GM12878 (cell line): ENCODE measurements around the gene WBP2NL. TPM values are rescaled to one million over a fixed set of nuclear protein-coding genes. Genes with fewer than 3 reads are reported as not detected.

Experiments
- ATAC-seq: fragments of 200-7000 bp; cut with Tn5 transposase; 3 replicates; pipeline ENCODE4 v1.9.1; 2020; ENCODE audit warnings: mild to moderate bottlenecking, moderate library complexity
- BruUV-seq: library from RNA; stranded (reverse); fragments of 400-500 nt; replicated peaks from 2 replicates; lab custom pipeline; 2021; lab: Mats Ljungman, UMichigan
- CTCF ChIA-PET: fragments of 300-600 bp; sonication (Branson Sonifier 250); formaldehyde crosslinking; extraction: SDS; loops from one replicate; lab custom pipeline; 2021; ENCODE audit warnings: inconsistent platforms; lab: Yijun Ruan, JAX
- POLR2A ChIA-PET: fragments of 350-600 bp; formaldehyde crosslinking; extraction: SDS; loops from one replicate; lab custom pipeline; 2021; ENCODE audit warnings: inconsistent platforms; lab: Charles Lee
- RAD21 ChIA-PET: fragments of 300-600 bp; sonication (Branson Sonifier 250); formaldehyde crosslinking; loops from one replicate; lab custom pipeline; 2023; ENCODE audit warnings: antibody characterized with exemption; ENCODE audit not compliant: unreplicated experiment; lab: Charles Lee
- SMC1A ChIA-PET: fragments of 300-600 bp; sonication (Branson Sonifier 250); formaldehyde crosslinking; loops from one replicate; lab custom pipeline; 2023; ENCODE audit not compliant: unreplicated experiment, uncharacterized antibody; lab: Charles Lee
- DNase-seq: peaks from one replicate; pipeline ENCODE4 v3.0.0-alpha.2; 2011; ENCODE audit warnings: low read depth, low spot score
- FAIRE-seq: peaks from 3 replicates; lab custom pipeline; 2011; peaks lifted over from hg19 to GRCh38; lab: Jason Lieb, UNC
- H2AFZ ChIP-seq: 2 replicates; pipeline ENCODE4 v1.6.0; 2011; ENCODE audit warnings: low read depth, low read length, control low read depth; ENCODE audit not compliant: control insufficient read depth
- H3K27ac ChIP-seq: 2 replicates; pipeline ENCODE4 v1.5.1; 2011; ENCODE audit warnings: control low read depth; ENCODE audit not compliant: control insufficient read depth, insufficient read depth
- H3K27me3 ChIP-seq, 2 experiments: replicated peaks in 1 of 2; 2 replicates each; pipeline versions ENCODE4 v1.6.0 to v1.6.1; 2011; ENCODE audit warnings: low read length in 1 of 2; ENCODE audit not compliant: control insufficient read depth in 2 of 2, insufficient read depth in 2 of 2
- H3K36me3 ChIP-seq, 2 experiments: 2 replicates each; pipeline ENCODE4 v1.5.1; 2011; ENCODE audit warnings: low read length in 1 of 2; ENCODE audit not compliant: control insufficient read depth in 2 of 2, insufficient read depth in 2 of 2
- H3K4me1 ChIP-seq: 2 replicates; pipeline ENCODE4 v1.6.1; 2011; ENCODE audit warnings: mild to moderate bottlenecking, low read length, moderate library complexity, mixed read lengths; ENCODE audit not compliant: control insufficient read depth, insufficient read depth
- H3K4me2 ChIP-seq: 2 replicates; pipeline ENCODE4 v1.6.0; 2011; ENCODE audit warnings: control low read depth; ENCODE audit not compliant: control insufficient read depth, insufficient read depth
- H3K4me3 ChIP-seq: fragments of 200-600 bp; sonication (generic); 2 replicates; pipeline ENCODE4 v1.5.1; 2016
- H3K79me2 ChIP-seq: 2 replicates; pipeline ENCODE4 v1.6.0; 2011; ENCODE audit warnings: low read length; ENCODE audit not compliant: control insufficient read depth, insufficient read depth
- H3K9ac ChIP-seq: 2 replicates; pipeline ENCODE4 v1.8.0; 2011; ENCODE audit warnings: low read length, control low read depth, mixed read lengths; ENCODE audit not compliant: control insufficient read depth, insufficient read depth
- H3K9me3 ChIP-seq: replicated peaks from 3 replicates; pipeline ENCODE4 v1.5.1; 2011; ENCODE audit warnings: mild to moderate bottlenecking, low read length; ENCODE audit not compliant: control insufficient read depth, insufficient read depth
- H4K20me1 ChIP-seq: 2 replicates; pipeline ENCODE4 v1.6.0; 2011; ENCODE audit not compliant: control insufficient read depth, insufficient read depth
- BACH1 ChIP-seq: fragments of 450-650 bp; IDR thresholded peaks from 2 replicates; pipeline ENCODE4 v1.6.1; 2017; ENCODE audit warnings: mild to moderate bottlenecking, borderline replicate concordance
- BHLHE40 ChIP-seq, 2 experiments: fragments of 450-650 bp in 1 of 2; IDR thresholded peaks; 2 replicates each; pipeline ENCODE4 v1.6.1; 2011 to 2017; ENCODE audit warnings: low read depth in 2 of 2, borderline replicate concordance in 1 of 2, improper control_type of control experiment in 1 of 2, low read length in 1 of 2, mild to moderate bottlenecking in 1 of 2
- CREB1 ChIP-seq: IDR thresholded peaks from 2 replicates; pipeline ENCODE4 v1.6.1; 2012; ENCODE audit warnings: low read depth, mild to moderate bottlenecking, inconsistent platforms
- E2F4 ChIP-seq: IDR thresholded peaks from 2 replicates; pipeline ENCODE4 v1.6.1; 2012; ENCODE audit warnings: low read depth, low read length, improper control_type of control experiment
- E4F1 ChIP-seq: fragments of 450-650 bp; IDR thresholded peaks from 2 replicates; pipeline ENCODE4 v1.6.1; 2018; ENCODE audit warnings: borderline replicate concordance, mild to moderate bottlenecking; ENCODE audit not compliant: partially characterized antibody
- IKZF2 ChIP-seq, 2 experiments: fragments of 450-650 bp; IDR thresholded peaks; 2 replicates each; pipeline ENCODE4 v1.6.1; 2017; ENCODE audit warnings: mild to moderate bottlenecking in 2 of 2, moderate library complexity in 2 of 2
- LARP7 ChIP-seq: fragments of 450-650 bp; IDR thresholded peaks from 2 replicates; pipeline ENCODE4 v1.6.1; 2017; ENCODE audit warnings: mild to moderate bottlenecking
- MEF2B ChIP-seq: fragments of 450-650 bp; IDR thresholded peaks from 2 replicates; pipeline ENCODE4 v1.6.1; 2018; ENCODE audit warnings: mild to moderate bottlenecking, moderate library complexity; ENCODE audit not compliant: partially characterized antibody, poor library complexity, severe bottlenecking
- NBN ChIP-seq: fragments of 450-650 bp; IDR thresholded peaks from 2 replicates; pipeline ENCODE4 v1.6.1; 2016
- NFYB ChIP-seq: IDR thresholded peaks from 2 replicates; pipeline ENCODE4 v1.6.1; 2011; ENCODE audit warnings: low read depth, mild to moderate bottlenecking, low read length, improper control_type of control experiment, moderate library complexity; ENCODE audit not compliant: insufficient read depth
- NRF1 ChIP-seq: conservative IDR thresholded peaks from 2 replicates; pipeline ENCODE4 v1.6.1; 2011; ENCODE audit warnings: mild to moderate bottlenecking, low read depth, low read length, improper control_type of control experiment
- POLR2A ChIP-seq: IDR thresholded peaks from 2 replicates; pipeline ENCODE4 v1.6.1; 2011; ENCODE audit warnings: low read depth, mild to moderate bottlenecking, low read length
- RELA ChIP-seq: fragments of 450-650 bp; IDR thresholded peaks from 2 replicates; pipeline ENCODE4 v1.8.0; 2014; ENCODE audit warnings: borderline replicate concordance; ENCODE audit not compliant: partially characterized antibody
- TARDBP ChIP-seq: IDR thresholded peaks from 2 replicates; pipeline ENCODE4 v1.6.1; 2016; ENCODE audit warnings: borderline replicate concordance
- TCF12 ChIP-seq: IDR thresholded peaks from 2 replicates; pipeline ENCODE4 v1.6.1; 2011; ENCODE audit warnings: low read depth, mild to moderate bottlenecking, low read length
- WRNIP1 ChIP-seq: IDR thresholded peaks from 2 replicates; pipeline ENCODE4 v1.6.1; 2011; ENCODE audit warnings: low read depth, low read length, improper control_type of control experiment, borderline replicate concordance
- ZBED1 ChIP-seq: IDR thresholded peaks from 2 replicates; pipeline ENCODE4 v1.6.1; 2016; ENCODE audit warnings: borderline replicate concordance
- ZNF207 ChIP-seq: fragments of 450-650 bp; IDR thresholded peaks from 2 replicates; pipeline ENCODE4 v1.6.1; 2014; ENCODE audit warnings: antibody characterized with exemption, mild to moderate bottlenecking, borderline replicate concordance
- ZNF274 ChIP-seq: IDR thresholded peaks from one replicate; pipeline ENCODE4 v1.8.0; 2011; ENCODE audit not compliant: insufficient read length, insufficient read depth
- WGBS: methylation state at CpG from one replicate; pipeline ENCODE4 v1.1.6; 2016; ENCODE audit warnings: low lambda C conversion rate; ENCODE audit not compliant: insufficient replicate concordance, insufficient coverage; ENCODE audit errors: missing lambda C conversion rate; 5-methylcytosine and 5-hydroxymethylcytosine counted together
- in situ Hi-C: fragments of 300-500 bp; cut with MboI; formaldehyde crosslinking; loops from 9 replicates; pipeline ENCODE4 v1.14.3; 2018; ENCODE audit warnings: mixed read lengths
- intact Hi-C: fragments of 100-400 bp; cut with micrococcal nuclease; formaldehyde crosslinking; loops from one replicate; pipeline ENCODE4 v1.14.2; 2022; ENCODE audit not compliant: unreplicated experiment
- polyA plus RNA-seq, 11 experiments: library from polyadenylated mRNA; depleted of rRNA in 4 of 11; unstranded in 6 of 11; stranded (reverse) in 5 of 11; fragments of >200 nt; fragmentation: Nextera tagmentation in 4 of 11; fragmentation: Illumina TruSeq in 1 of 11; extraction: Ambion mirVana in 4 of 11; extraction: Trizol in 1 of 11; gene quantifications; 1 replicate in 1 of 11; 2 replicates in 10 of 11; pipeline versions ENCODE4 v1.2.1 to v1.2.3, GENCODE V29; 2011 to 2016; ENCODE audit warnings: inconsistent platforms in 2 of 11, missing spikeins in 2 of 11, low read depth in 1 of 11
- total RNA-seq, 4 experiments: library from RNA; depleted of rRNA in 3 of 4; stranded (reverse); fragments of >200 nt in 3 of 4; fragmentation: Illumina TruSeq in 1 of 4; extraction: Trizol in 1 of 4; gene quantifications; 2 replicates each; pipeline versions ENCODE4 v1.2.1 to v1.2.3, GENCODE V29; 2013 to 2021

The WBP2NL gene
- total and polyA plus RNA-seq, 10 of the 15 experiments (the other 5 are each of a cell fraction or from before 2014, with no cell fraction given) = 0.46 to 1.9 (median 1.3) TPM

GRCh38 chr22:41949297-41949965, 49.2 kb upstream of the WBP2NL start:
- ATAC-seq (peak; percentile 40), FAIRE-seq (no peak), DNase-seq (no peak)
- peak overlapping the region; percentile 71 for H3K9ac ChIP-seq
- H3K79me2 ChIP-seq = peaks cover 28% of the 10 kb centered on the region
- POLR2A ChIA-PET = interaction anchor here (0.6 to 9.2 kb wide), 22 partner anchors 12 to 492 kb away, joined by 3 to 164 read pairs (median 4); partner anchors contain the start of genes CCDC134, NDUFA6, SREBF2 and TNFRSF13C
- peak overlapping the region; percentile 59 for H2AFZ ChIP-seq
- no peaks in the 10 kb centered on the region for H3K9me3 ChIP-seq
- H3K4me3 ChIP-seq = peak overlapping the region; percentile 35
- CTCF ChIA-PET = interaction anchor here (0.6 to 4.2 kb wide), 16 partner anchors 9 to 494 kb away, joined by 3 to 27 read pairs (median 4); partner anchors contain the start of gene SREBF2
- SMC1A ChIA-PET = interaction anchor here (0.7 to 4.3 kb wide), 16 partner anchors 9 to 203 kb away, joined by 3 to 31 read pairs (median 4); partner anchors contain the start of genes NDUFA6, SREBF2 and TNFRSF13C
- 3% methylated on average over 7 of the region's 7 CpGs for WGBS
- intact Hi-C loops = loop anchor here (5.0 kb wide), 1 partner anchor 488 kb away; no protein-coding TSS in a partner anchor
- RAD21 ChIA-PET = interaction anchor here (0.6 to 7.9 kb wide), 12 partner anchors 12 to 495 kb away, joined by 3 to 115 read pairs (median 4); partner anchors contain the start of genes MEI1, NDUFA6, SREBF2 and TNFRSF13C
- no TSS peak for BruUV-seq
- H3K27me3 ChIP-seq = no peaks in the 10 kb centered on the region
- H4K20me1 ChIP-seq = no peaks in the 10 kb centered on the region
- peaks cover 47% of the 10 kb centered on the region for H3K4me1 ChIP-seq
- H3K4me2 ChIP-seq = peak overlapping the region; percentile 53
- in situ Hi-C loops = loop anchor here (5.0 kb wide), 1 partner anchor 117 kb away; the partner anchor contains the start of gene SREBF2
- peak overlapping the region; percentile 65 for H3K27ac ChIP-seq
- H3K36me3 ChIP-seq = peaks cover 0 to 5% of the 10 kb centered on the region in 2 experiments; a peak in 1 of 4 replicates
- TF ChIP-seq ZNF207 (peak; percentile 66; the same call in 1 of the 2 replicates), E2F4 (no peak), MEF2B (peak; percentile 100), NBN (peak; percentile 88), WRNIP1 (no peak), RELA (peak; percentile 90), TCF12 (no peak; the same call in 1 of the 2 replicates), NRF1 (no peak), IKZF2 (IDR thresholded peaks at IDR 0.05) (peak; percentile 92 to 93), BACH1 (peak; percentile 53; the same call in 1 of the 2 replicates), BHLHE40 (IDR thresholded peaks at IDR 0.05; ENCODE audit: borderline replicate concordance in 1 of 2, low read depth in 2 of 2, low read length in 1 of 2) (peak; percentile 72 to 86), ZBED1 (no peak), ZNF274 (no peak), CREB1 (peak; percentile 16; the same call in 1 of the 2 replicates), E4F1 (no peak), TARDBP (0 out of 2 replicates have a peak, but pooled peaks have one; percentile 43), NFYB (0 out of 2 replicates have a peak, but pooled peaks have one; percentile 13), POLR2A (peak; percentile 58), LARP7 (0 out of 2 replicates have a peak, but pooled peaks have one; percentile 52)
